ENCODE results near the gene TMEM167A. TPM values are rescaled to one million over a fixed set of nuclear protein-coding genes. Genes with fewer than 3 reads are reported as not detected.

Gene TMEM167A
- total and polyA plus RNA-seq, 2 of the 8 experiments (the other 6 are each of a cell fraction or from before 2014, with no cell fraction given) = 50.6 to 178 TPM

GRCh38 chr5:83096660-83097339 lies 19.6 kb upstream of the TMEM167A start:
- Histone ChIP-seq H3K23ac (ENCODE audit: insufficient read length) (no peak overlapping the region), H4K8ac (ENCODE audit: extremely low read depth, insufficient read depth, low read length) (no peak overlapping the region), H3K18ac (ENCODE audit: extremely low read depth, low read length) (no peak overlapping the region), H3K4me2 (ENCODE audit: insufficient read depth in 1 of 2, low read depth in 2 of 2, low read length in 2 of 2) (no peak overlapping the region), H4K5ac (ENCODE audit: insufficient read length, low read depth, low read length) (no peak overlapping the region), H2AFZ (ENCODE audit: low read length) (no peak overlapping the region), H3K9ac (replicated peaks in 1 of 4; ENCODE audit: extremely low read depth in 1 of 4, low read depth in 3 of 4, low read length in 3 of 4) (no peak overlapping the region), H3K4ac (replicated peaks; ENCODE audit: insufficient read length, low read depth, low read length) (no peak overlapping the region), H3K36me3 (ENCODE audit: control insufficient read depth in 2 of 4, insufficient read depth in 4 of 4, low read length in 3 of 4) (peaks cover 0 to 6% (median 0%) of the 10 kb centered on the region in 4 experiments; a peak in 2 of 8 replicates), H2BK20ac (ENCODE audit: low read length) (no peak overlapping the region), H3K4me1 (replicated peaks in 1 of 4; ENCODE audit: control insufficient read depth in 3 of 4, insufficient read depth in 4 of 4, low read length in 3 of 4) (peaks cover 0 to 3% (median 0%) of the 10 kb centered on the region in 4 experiments; a peak in 1 of 7 replicates), H3K27me3 (replicated peaks in 1 of 4; ENCODE audit: control insufficient read depth in 3 of 4, extremely low read depth in 1 of 4, insufficient read depth in 3 of 4, low read length in 3 of 4) (no peaks in the 10 kb centered on the region), H3K9me3 (ENCODE audit: insufficient read depth in 2 of 2, low read depth in 1 of 2, low read length in 1 of 2) (peaks cover 0 to 7% of the 10 kb centered on the region in 2 experiments; a peak in 2 of 4 replicates), H2BK120ac (replicated peaks; ENCODE audit: low read depth, low read length) (no peak overlapping the region), H2AK5ac (ENCODE audit: low read depth, low read length) (no peak overlapping the region), H3K79me2 (ENCODE audit: control insufficient read depth in 1 of 2, insufficient read depth in 2 of 2, low read length in 2 of 2) (no peaks in the 10 kb centered on the region), H3K27ac (ENCODE audit: low read depth, low read length) (no peak overlapping the region), H4K91ac (replicated peaks; ENCODE audit: insufficient read length, low read length) (no peak overlapping the region), H2BK5ac (ENCODE audit: low read depth, low read length) (no peak overlapping the region), H4K20me1 (replicated peaks in 1 of 2; ENCODE audit: control insufficient read depth in 1 of 2, insufficient read depth in 2 of 2, low read length in 2 of 2) (no peaks in the 10 kb centered on the region), H2BK15ac (ENCODE audit: low read length) (no peak overlapping the region), H3K79me1 (ENCODE audit: low read depth, low read length) (no peaks in the 10 kb centered on the region), H3K23me2 (ENCODE audit: low read depth, low read length) (no peaks in the 10 kb centered on the region; the same call in 1 of the 2 replicates), H3K14ac (ENCODE audit: insufficient read length) (no peak overlapping the region), H3K4me3 (ENCODE audit: extremely low read depth in 1 of 4, insufficient read depth in 2 of 4, low read depth in 3 of 4, low read length in 4 of 4) (no peak overlapping the region), H3K56ac (replicated peaks; ENCODE audit: insufficient read length, low read depth, low read length) (no peak overlapping the region), H2BK12ac (ENCODE audit: low read depth, low read length) (no peak overlapping the region)
- no peak for DNase-seq (ENCODE audit: low read depth in 1 of 2, low spot score in 2 of 2)
- FAIRE-seq = no peak
- WGBS, 2 experiments (ENCODE audit: extremely low coverage in 1 of 2, insufficient coverage in 1 of 2, insufficient read length in 1 of 2, insufficient replicate concordance in 2 of 2, low coverage in 1 of 2, low lambda C conversion rate in 2 of 2, missing lambda C conversion rate in 1 of 2) = 84% methylated on average over 2 of the region's 2 CpGs; no CpG with 5 or more reads in 1 of the 2 experiments
- CTCF ChIA-PET (ENCODE audit: partially characterized antibody) = no interaction called here
- TF ChIP-seq BRCA1 (IDR thresholded peaks at IDR 0.05; ENCODE audit: low read depth, low read length) = no peak
- TF ChIP-seq CEBPB (IDR thresholded peaks at IDR 0.05; ENCODE audit: low read depth, low read length) = no peak
- no peak for TF ChIP-seq NANOG (IDR thresholded peaks at IDR 0.05; ENCODE audit: insufficient read depth, low read depth, low read length, poor library complexity, severe bottlenecking)
- TF ChIP-seq MAX (IDR thresholded peaks at IDR 0.05) = no peak
- POLR2A ChIA-PET (ENCODE audit: partially characterized antibody) = interaction anchor here (2.4 kb wide), 1 partner anchor 19 kb away, joined by 8 read pairs; the partner anchor contains the start of genes TMEM167A and XRCC4

Measured in H1 (cell line).